ENCODE measurements around the gene ANK2.

The ANK2 gene

DNA sequence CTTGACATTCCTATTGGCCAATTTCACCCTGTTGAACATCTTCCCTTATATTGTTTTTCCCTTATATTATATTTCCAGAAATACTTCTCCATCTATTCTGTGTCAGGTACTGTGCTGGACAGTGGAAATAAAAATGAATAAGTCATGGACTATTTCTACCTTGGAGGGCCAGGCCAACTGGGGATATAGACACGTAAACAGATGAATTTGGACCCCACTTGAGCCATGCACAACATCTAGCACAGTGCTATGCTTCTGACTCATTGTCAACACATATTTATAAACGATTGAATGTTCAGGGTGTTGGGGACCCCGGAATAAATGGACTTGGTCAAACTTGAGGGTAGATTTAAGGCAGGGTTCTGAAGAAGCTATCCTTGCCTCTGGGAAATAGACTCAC is 111.1 kb downstream of the ANK2 start:
- Histone ChIP-seq H3K9me3 (no peaks in the 10 kb centered on the region), H3K4me1 (ENCODE audit: control insufficient read depth in 1 of 2, insufficient read depth in 1 of 2, low read depth in 1 of 2, low read length in 1 of 2) (no peaks in the 10 kb centered on the region), H3K36me3 (no peaks in the 10 kb centered on the region), H3K27ac (no peak overlapping the region), H3K4me3 (ENCODE audit: low read depth in 1 of 2, low read length in 1 of 2) (no peak overlapping the region), H3K27me3 (no peaks in the 10 kb centered on the region)
- TF ChIP-seq, protein P1, sequence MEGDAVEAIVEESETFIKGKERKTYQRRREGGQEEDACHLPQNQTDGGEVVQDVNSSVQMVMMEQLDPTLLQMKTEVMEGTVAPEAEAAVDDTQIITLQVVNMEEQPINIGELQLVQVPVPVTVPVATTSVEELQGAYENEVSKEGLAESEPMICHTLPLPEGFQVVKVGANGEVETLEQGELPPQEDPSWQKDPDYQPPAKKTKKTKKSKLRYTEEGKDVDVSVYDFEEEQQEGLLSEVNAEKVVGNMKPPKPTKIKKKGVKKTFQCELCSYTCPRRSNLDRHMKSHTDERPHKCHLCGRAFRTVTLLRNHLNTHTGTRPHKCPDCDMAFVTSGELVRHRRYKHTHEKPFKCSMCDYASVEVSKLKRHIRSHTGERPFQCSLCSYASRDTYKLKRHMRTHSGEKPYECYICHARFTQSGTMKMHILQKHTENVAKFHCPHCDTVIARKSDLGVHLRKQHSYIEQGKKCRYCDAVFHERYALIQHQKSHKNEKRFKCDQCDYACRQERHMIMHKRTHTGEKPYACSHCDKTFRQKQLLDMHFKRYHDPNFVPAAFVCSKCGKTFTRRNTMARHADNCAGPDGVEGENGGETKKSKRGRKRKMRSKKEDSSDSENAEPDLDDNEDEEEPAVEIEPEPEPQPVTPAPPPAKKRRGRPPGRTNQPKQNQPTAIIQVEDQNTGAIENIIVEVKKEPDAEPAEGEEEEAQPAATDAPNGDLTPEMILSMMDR (IDR thresholded peaks at IDR 0.05), result no peak

DNA sequence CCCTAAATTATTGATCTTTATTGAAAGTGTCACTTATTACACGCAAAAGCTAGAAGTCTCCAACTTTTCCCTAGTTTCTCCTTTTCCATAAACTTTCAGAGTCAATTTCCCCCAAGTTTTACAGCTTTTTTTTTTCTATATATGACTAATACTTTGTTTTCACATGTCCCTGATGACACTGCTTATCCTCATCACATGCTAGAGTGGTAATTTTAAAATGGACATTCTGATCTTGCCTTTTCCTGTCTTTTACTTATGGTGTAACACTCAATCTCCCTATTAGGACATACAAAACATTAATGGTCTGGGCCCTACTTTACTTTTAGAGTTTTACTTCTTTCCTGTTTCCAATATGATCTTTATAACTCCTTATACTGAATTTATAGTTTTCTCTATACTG is 112.6 kb downstream of the ANK2 start:
- Histone ChIP-seq H3K9me3 (no peaks in the 10 kb centered on the region), H3K36me3 (no peaks in the 10 kb centered on the region), H3K4me3 (ENCODE audit: low read depth in 1 of 2, low read length in 1 of 2) (no peak overlapping the region), H3K27me3 (no peaks in the 10 kb centered on the region), H3K4me1 (ENCODE audit: control insufficient read depth in 1 of 2, insufficient read depth in 1 of 2, low read depth in 1 of 2, low read length in 1 of 2) (no peaks in the 10 kb centered on the region), H3K27ac (no peak overlapping the region)
- TF ChIP-seq, protein P1 (IDR thresholded peaks at IDR 0.05), result no peak

- Histone ChIP-seq H3K27me3 (no peaks in the 10 kb centered on the region), H3K4me3 (ENCODE audit: low read depth in 1 of 2, low read length in 1 of 2) (no peak overlapping the region), H3K4me1 (ENCODE audit: control insufficient read depth in 1 of 2, insufficient read depth in 1 of 2, low read depth in 1 of 2, low read length in 1 of 2) (no peaks in the 10 kb centered on the region), H3K9me3 (no peaks in the 10 kb centered on the region), H3K36me3 (no peaks in the 10 kb centered on the region), H3K27ac (no peak overlapping the region)
- TF ChIP-seq, protein P1 (IDR thresholded peaks at IDR 0.05), result no peak
Observed at GRCh38 chr4:113169368-113169767, 119.9 kb downstream of the ANK2 start.

GRCh38 chr4:113170115-113170804 is 120.8 kb downstream of the ANK2 start:
- H3K4me1 ChIP-seq (ENCODE audit: control insufficient read depth in 1 of 2, insufficient read depth in 1 of 2, low read depth in 1 of 2, low read length in 1 of 2), result no peaks in the 10 kb centered on the region
- TF ChIP-seq, protein P1 (IDR thresholded peaks at IDR 0.05), result no peak
- H3K36me3 ChIP-seq, result no peaks in the 10 kb centered on the region
- H3K9me3 ChIP-seq, result no peaks in the 10 kb centered on the region
- H3K27me3 ChIP-seq, result no peaks in the 10 kb centered on the region
- no peak overlapping the region for H3K27ac ChIP-seq
- H3K4me3 ChIP-seq (ENCODE audit: low read depth in 1 of 2, low read length in 1 of 2), result no peak overlapping the region

- no peak overlapping the region for H3K4me3 ChIP-seq (ENCODE audit: low read depth in 1 of 2, low read length in 1 of 2)
- no peaks in the 10 kb centered on the region for H3K27me3 ChIP-seq
- no peaks in the 10 kb centered on the region for H3K36me3 ChIP-seq
- no peak overlapping the region for H3K27ac ChIP-seq
- no peaks in the 10 kb centered on the region for H3K4me1 ChIP-seq (ENCODE audit: control insufficient read depth in 1 of 2, insufficient read depth in 1 of 2, low read depth in 1 of 2, low read length in 1 of 2)
- H3K9me3 ChIP-seq, result no peaks in the 10 kb centered on the region
- TF ChIP-seq, protein P1 (IDR thresholded peaks at IDR 0.05), result no peak
Observed at GRCh38 chr4:113170805-113171468, 121.5 kb downstream of the ANK2 start.
